GM18907 (cell line): Measurements from ENCODE around the gene MAD1L1.
"Not testable (repeated sequence)": the region's sequence is repeated elsewhere in the genome, so short reads cannot be mapped to it uniquely, and the experiment has no call there.

ENCODE experiments used
- ATAC-seq: cut with Tn5 transposase; IDR thresholded peaks from one replicate; pipeline ENCODE4 v1.9.1; 2021; ENCODE audit warnings: mild to moderate bottlenecking, moderate library complexity; ENCODE audit not compliant: unreplicated experiment

MAD1L1 gene

DNA sequence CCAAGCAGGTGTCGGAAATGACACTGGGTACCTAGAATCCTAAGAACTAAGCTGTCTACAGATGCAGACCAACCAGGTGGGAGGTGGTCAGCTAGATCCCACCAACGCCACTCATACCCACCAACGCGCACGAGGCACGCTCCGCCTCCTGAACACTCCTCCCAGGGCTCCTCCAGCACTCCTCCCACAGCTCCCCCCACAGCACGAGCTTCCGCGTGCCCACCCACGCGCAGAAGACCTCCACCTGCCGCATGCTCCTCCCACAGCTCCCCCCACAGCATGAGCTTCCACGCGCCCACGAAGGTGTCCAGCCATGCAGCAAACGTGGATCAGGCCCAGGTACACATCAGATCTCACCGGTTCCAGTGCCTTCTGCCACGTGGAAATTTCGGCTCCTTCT, 196.0 kb downstream of the MAD1L1 start:
- ATAC-seq, result no peak

DNA sequence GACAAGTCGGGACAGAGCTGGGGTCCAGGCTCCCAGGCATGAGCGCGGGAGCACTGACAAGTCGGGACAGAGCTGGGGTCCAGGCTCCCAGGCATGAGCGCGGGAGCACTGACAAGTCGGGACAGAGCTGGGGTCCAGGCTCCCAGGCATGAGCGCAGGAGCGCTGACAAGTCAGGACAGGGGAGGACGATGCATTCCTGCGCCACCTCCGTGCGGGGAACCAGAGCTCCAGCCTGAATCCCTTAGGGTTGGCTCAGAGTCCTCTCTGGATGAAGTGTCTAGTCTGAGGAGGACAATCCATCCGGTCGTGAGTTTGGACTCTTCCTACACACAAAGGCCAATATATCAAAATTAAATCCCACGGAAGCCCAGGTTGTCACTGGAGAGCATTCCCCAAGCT, 196.5 kb downstream of the MAD1L1 start:
- ATAC-seq, result not testable (repeated sequence)

- ATAC-seq, result no peak
Observed at GRCh38 chr7:2034291-2035201, 198.2 kb downstream of the MAD1L1 start.

DNA sequence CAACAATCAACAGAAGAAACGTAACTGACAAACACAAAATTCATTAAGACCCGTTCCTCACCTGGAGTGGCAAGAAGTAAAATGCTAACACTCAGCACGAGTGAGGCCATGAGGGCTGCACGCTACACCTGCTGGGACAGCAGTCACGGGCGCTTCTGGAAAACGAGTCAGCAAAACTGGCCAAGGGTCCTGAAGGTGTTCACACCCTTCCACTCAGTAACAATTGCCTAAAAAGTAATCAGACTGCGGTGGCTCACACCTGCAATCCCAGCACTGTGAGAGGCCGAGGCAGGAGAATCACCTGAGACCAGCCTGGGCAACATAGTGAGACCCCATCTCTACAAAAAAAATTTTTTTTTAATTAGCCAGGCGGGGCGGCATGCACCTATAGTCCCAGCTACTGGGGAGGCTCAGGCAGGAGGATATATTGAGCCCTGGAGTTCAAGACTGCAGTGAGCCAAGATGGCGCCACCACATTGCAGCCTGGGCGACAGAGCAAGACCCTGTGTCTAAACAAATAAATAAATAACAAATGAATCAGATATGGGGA, 199.1 kb downstream of the MAD1L1 start:
- no peak for ATAC-seq

- no peak for ATAC-seq
Observed at GRCh38 chr7:2032876-2033407, 199.8 kb downstream of the MAD1L1 start.

- no peak for ATAC-seq
Observed at GRCh38 chr7:2032030-2032875, 200.5 kb downstream of the MAD1L1 start.

DNA sequence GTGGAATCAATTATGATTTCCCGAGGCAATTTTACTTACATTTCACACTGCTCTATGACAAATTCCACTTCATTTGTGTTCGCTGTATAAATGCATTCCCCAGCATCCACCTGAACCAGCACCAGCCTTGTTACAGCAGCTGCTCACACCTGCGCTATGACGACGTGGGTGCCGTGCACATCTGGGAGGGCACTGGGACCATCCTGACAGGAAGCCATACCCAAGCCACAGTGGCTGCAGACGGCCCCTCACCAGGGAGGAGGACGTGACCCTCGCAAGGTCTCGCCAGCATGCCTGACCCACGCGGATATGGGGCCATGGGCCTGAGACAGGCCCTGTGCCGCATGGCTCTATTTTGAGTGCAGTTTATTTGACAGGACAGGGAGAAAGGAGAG, 201.3 kb downstream of the MAD1L1 start:
- ATAC-seq, result no peak

- ATAC-seq, result no peak
Observed at GRCh38 chr7:2030475-2031450, 202.0 kb downstream of the MAD1L1 start.

DNA sequence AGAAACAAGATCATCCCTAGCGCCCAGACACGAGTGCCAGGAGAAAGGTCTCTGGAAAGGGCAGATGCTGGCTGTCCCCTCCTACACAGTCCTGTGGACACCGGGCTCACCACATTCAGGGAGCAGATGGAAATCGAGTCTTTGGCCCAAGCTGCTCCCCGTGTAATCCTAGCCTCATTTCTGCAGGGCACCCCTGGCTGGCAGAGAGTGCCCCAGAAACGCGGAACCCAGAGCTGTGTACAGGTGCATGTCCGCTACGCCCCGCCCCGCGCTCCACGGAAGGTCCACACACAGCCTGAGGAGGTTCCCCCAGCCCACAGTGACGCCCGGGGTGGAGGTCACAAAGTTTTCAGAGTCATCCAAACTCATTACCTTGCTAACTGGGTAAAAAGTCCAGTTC, 202.8 kb downstream of the MAD1L1 start:
- ATAC-seq, result no peak

DNA sequence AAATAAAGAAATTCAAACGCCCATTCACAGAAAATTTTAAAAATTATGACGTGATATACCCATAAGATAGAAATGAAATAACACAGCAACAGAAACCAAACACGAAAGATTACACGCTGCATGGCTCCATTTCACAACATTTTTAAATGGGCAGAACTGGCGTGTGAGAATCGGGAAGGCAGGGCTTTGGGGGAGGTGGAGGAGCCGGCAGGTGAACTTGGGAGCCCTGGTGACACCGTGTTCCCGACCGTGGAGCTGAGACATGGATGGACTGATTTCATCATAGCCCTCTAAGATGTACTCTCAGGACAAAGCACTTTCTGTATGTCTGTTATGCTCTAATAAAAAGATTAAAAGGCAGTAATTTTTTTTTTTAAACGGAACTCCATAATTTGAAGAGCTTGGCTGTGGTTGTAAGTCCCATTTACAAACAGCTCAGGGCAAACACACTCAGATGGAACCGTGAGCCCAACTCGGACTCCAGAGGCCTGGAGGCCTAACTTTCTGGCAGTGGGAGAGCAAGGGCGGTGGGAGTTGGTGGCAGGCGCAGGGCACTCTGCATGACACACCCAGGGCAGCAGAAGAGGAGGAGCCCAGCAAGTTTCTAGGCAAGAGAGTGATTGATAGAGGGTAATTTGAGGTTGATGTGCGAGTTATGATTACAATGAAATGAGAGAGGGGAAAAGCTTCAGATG, 203.4 kb downstream of the MAD1L1 start:
- no peak for ATAC-seq

DNA sequence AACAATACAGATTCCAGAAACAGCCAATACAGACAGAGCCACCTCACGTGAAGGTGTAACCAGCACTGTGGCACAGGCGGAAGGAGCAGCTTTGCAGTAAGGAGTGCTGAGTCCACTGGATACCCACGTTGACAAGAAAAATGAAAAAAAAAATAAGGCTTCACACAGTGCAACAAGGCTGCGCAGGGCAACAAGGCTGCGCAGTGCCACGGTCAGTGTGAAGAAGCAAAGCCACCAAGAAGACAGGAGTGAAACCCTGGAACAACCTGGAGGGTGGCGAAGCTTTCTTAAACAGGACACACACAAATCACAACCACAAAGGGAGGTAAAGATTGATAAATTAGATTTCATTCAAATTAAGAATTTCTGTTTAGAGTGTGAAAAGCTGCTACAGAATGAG, 204.0 kb downstream of the MAD1L1 start:
- ATAC-seq, result no peak

- no peak for ATAC-seq
Observed at GRCh38 chr7:2025188-2025587, 207.6 kb downstream of the MAD1L1 start.

DNA sequence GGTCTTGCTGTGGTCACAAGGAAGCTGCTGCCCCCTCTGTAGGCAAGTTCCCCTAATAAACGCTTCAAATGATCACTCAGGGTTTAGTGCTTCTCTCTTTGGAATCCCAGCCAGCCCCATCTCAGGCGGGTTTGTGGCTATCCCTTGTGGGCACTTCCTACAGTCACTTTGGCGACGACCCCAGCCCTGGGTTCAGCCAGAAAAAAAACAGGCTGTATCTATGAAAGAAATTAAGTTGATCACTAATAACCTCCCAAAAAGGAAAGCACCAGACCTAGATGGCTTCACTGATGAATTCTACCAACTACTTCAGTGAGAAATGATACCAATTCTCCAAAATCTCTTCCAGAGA, 208.2 kb downstream of the MAD1L1 start:
- ATAC-seq, result no peak

GRCh38 chr7:2023877-2024566, 208.7 kb downstream of the MAD1L1 start:
- no peak for ATAC-seq

GRCh38 chr7:2022737-2023250, 210.0 kb downstream of the MAD1L1 start:
- ATAC-seq, result no peak

DNA sequence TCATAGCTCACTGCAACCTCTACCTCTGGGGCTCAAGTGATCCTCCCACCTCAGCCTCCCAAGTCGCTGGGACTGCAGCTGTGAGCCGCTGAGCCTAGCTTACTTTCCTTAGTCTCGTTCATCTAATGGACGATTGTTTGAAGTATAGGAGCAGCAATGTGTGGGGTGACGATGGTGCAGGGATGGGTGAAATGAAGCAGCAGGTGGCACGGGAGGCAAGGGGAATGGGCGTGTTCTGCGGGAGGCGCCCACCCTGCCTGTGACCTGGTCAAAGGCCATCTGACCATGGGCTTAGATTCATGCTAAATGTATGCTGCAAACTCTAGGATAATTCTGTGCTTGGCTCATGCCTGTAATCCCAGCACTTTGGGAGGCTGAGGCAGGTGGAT, 210.7 kb downstream of the MAD1L1 start:
- no peak for ATAC-seq

- ATAC-seq, result no peak
Observed at GRCh38 chr7:2019711-2020511, 212.8 kb downstream of the MAD1L1 start.

GRCh38 chr7:2019461-2019710, 213.4 kb downstream of the MAD1L1 start:
- ATAC-seq, result no peak
